Gastrocnemius medialis (tissue), 4 donors: ENCODE data around the gene IKBIP. TPM values are rescaled to one million over a fixed set of nuclear protein-coding genes. Genes with fewer than 3 reads are reported as not detected.
A peak's percentile ranks its signal among the peaks of the same experiment; 100 is the strongest.

Source experiments
- ATAC-seq, 2 donors: fragments of 150-250 bp; one replicate each; pipeline ENCODE4 v1.9.1; 2016
- DNase-seq, 2 donors: peaks; one replicate each; pipeline ENCODE4 v3.0.0-alpha.2; 2019
- H3K27ac ChIP-seq, 4 donors: fragments of 200-600 bp; sonication (generic); 1 replicate in 1 of 4; 2 replicates in 3 of 4; pipeline ENCODE4 v1.5.1; 2016 to 2018; ENCODE audit warnings: mild to moderate bottlenecking in 2 of 4, moderate library complexity in 1 of 4
- H3K27me3 ChIP-seq, 3 donors: fragments of 200-600 bp; sonication (generic) in 2 of 3; 1 replicate in 1 of 3; 2 replicates in 2 of 3; pipeline versions ENCODE4 v1.5.1 to v1.6.0; 2016 to 2019; ENCODE audit warnings: mild to moderate bottlenecking in 1 of 3, moderate library complexity in 1 of 3
- H3K36me3 ChIP-seq, 2 donors: fragments of 200-600 bp; sonication (generic) in 1 of 2; one replicate each; pipeline ENCODE4 v1.5.1; 2017 to 2018
- H3K4me1 ChIP-seq, 2 donors: fragments of 200-600 bp; sonication (generic) in 1 of 2; one replicate each; pipeline ENCODE4 v1.5.1; 2016 to 2017; ENCODE audit warnings: mild to moderate bottlenecking in 2 of 2
- H3K4me3 ChIP-seq, 4 donors: fragments of 200-600 bp; sonication (generic) in 3 of 4; 1 replicate in 1 of 4; 2 replicates in 3 of 4; pipeline ENCODE4 v1.5.1; 2016 to 2019; ENCODE audit warnings: mild to moderate bottlenecking in 2 of 4
- H3K9me3 ChIP-seq, 3 donors: fragments of 200-600 bp; sonication (generic) in 2 of 3; 1 replicate in 1 of 3; 2 replicates in 2 of 3; pipeline ENCODE4 v1.5.1; 2016 to 2019
- CTCF ChIP-seq, 5 experiments: fragments of 450-650 bp in 3 of 5; fragments of 200-600 bp in 2 of 5; sonication (generic) in 2 of 5; IDR thresholded peaks in 4 of 5; conservative IDR thresholded peaks in 1 of 5; 1 replicate in 4 of 5; 2 replicates in 1 of 5; pipeline ENCODE4 v1.5.1; 2016 to 2019; ENCODE audit warnings: antibody characterized with exemption in 5 of 5, mild to moderate bottlenecking in 3 of 5, moderate library complexity in 3 of 5
- POLR2A ChIP-seq, 2 donors: fragments of 450-650 bp; IDR thresholded peaks; one replicate each; pipeline ENCODE4 v1.6.1; 2017; ENCODE audit warnings: antibody characterized with exemption in 2 of 2, mild to moderate bottlenecking in 2 of 2, moderate library complexity in 2 of 2
- in situ Hi-C, 4 donors: fragments of 200-750 bp; cut with MboI; loops; one replicate each; pipeline versions ENCODE4 v1.15.0 to v1.8.0; 2017; ENCODE audit warnings: low sequenced_read_pairs in 4 of 4
- intact Hi-C: fragments of 100-400 bp; cut with DNase I; formaldehyde crosslinking; loops from one replicate; pipeline ENCODE4 v1.15.1; 2023; ENCODE audit warnings: low total_unique reads
- total RNA-seq, 4 donors: library from RNA; depleted of rRNA; stranded (reverse); fragments of >200 nt; gene quantifications; one replicate each; pipeline versions ENCODE4 v1.1.0 to v1.2.3, GENCODE V29; 2016

IKBIP gene
- total RNA-seq, 4 donors from 2014 or later = 0.78 to 3.7 (median 2.9) TPM

GRCh38 chr12:98653866-98654493 is 9.4 kb upstream of the IKBIP start:
- H3K27ac ChIP-seq = no peak overlapping the region
- peak; percentile 45 to 64 for ATAC-seq
- TF ChIP-seq POLR2A (IDR thresholded peaks at IDR 0.05) (no peak), CTCF (IDR thresholded peaks at IDR 0.05 in 4 of 5, conservative IDR thresholded peaks at IDR 0.05 in 1 of 5) (peak in 4 of 5 experiments; percentile 33 to 60 (median 46))
- DNase-seq = no peak
- no peaks in the 10 kb centered on the region for H3K9me3 ChIP-seq
- peaks cover 0 to 35% of the 10 kb centered on the region in 2 donors for H3K36me3 ChIP-seq
- no peaks in the 10 kb centered on the region for H3K4me1 ChIP-seq
- H3K27me3 ChIP-seq = no peaks in the 10 kb centered on the region
- intact Hi-C loops = loop anchor here (1.0 kb wide), 1 partner anchor 87 kb away; no protein-coding TSS in a partner anchor
- H3K4me3 ChIP-seq = no peak overlapping the region
- in situ Hi-C loops = loop anchor here in 2 of 4 donors (5.0 to 25.0 kb wide), 2 partner anchors 87 to 92 kb away; no protein-coding TSS in a partner anchor

GRCh38 chr12:98651328-98651727 is 6.7 kb upstream of the IKBIP start:
- TF ChIP-seq POLR2A (IDR thresholded peaks at IDR 0.05) (no peak), CTCF (IDR thresholded peaks at IDR 0.05 in 4 of 5, conservative IDR thresholded peaks at IDR 0.05 in 1 of 5) (no peak)

GRCh38 chr12:98646294-98647090 is 1.9 kb upstream of the IKBIP start:
- in situ Hi-C loops = no loop called here

More at GRCh38 chr12:98651328-98651727, 6.7 kb upstream of the IKBIP start:
- ATAC-seq (no peak), DNase-seq (no peak)
- no peak overlapping the region for H3K4me3 ChIP-seq
- H3K36me3 ChIP-seq = peaks cover 0 to 38% of the 10 kb centered on the region in 2 donors
- in situ Hi-C loops = loop anchor here in 2 of 4 donors (5.0 to 25.0 kb wide), 2 partner anchors 84 to 89 kb away; no protein-coding TSS in a partner anchor
- H3K27me3 ChIP-seq = no peaks in the 10 kb centered on the region
- intact Hi-C loops = no loop called here
- H3K4me1 ChIP-seq = peaks cover 9 to 17% of the 10 kb centered on the region in 2 donors
- H3K27ac ChIP-seq = no peak overlapping the region
- no peaks in the 10 kb centered on the region for H3K9me3 ChIP-seq

GRCh38 chr12:98645572-98646067 is 1.0 kb upstream of the IKBIP start:
- ATAC-seq (peak; percentile 39 to 49), DNase-seq (peak; percentile 9 to 26)
- TF ChIP-seq CTCF (IDR thresholded peaks at IDR 0.05 in 4 of 5, conservative IDR thresholded peaks at IDR 0.05 in 1 of 5) = no peak
- no peak for TF ChIP-seq POLR2A (IDR thresholded peaks at IDR 0.05)
- H3K9me3 ChIP-seq = no peaks in the 10 kb centered on the region
- intact Hi-C loops (loop anchor here (1.0 to 2.0 kb wide), 2 partner anchors 52 to 143 kb away; partner anchors contain the start of gene SLC25A3), in situ Hi-C loops (no loop called here)
- H3K27me3 ChIP-seq = no peaks in the 10 kb centered on the region
- H3K27ac ChIP-seq = peak overlapping the region; percentile 85 to 90 (median 88)
- H3K36me3 ChIP-seq = peaks cover 0 to 22% of the 10 kb centered on the region in 2 donors
- H3K4me3 ChIP-seq = peak overlapping the region; percentile 87 to 96 (median 90)
- peaks cover 20 to 24% of the 10 kb centered on the region in 2 donors for H3K4me1 ChIP-seq

More at GRCh38 chr12:98646294-98647090, 1.9 kb upstream of the IKBIP start:
- ATAC-seq (no peak), DNase-seq (no peak)
- no peaks in the 10 kb centered on the region for H3K27me3 ChIP-seq
- intact Hi-C loops = no loop called here
- H3K4me3 ChIP-seq = peak overlapping the region; percentile 87 to 96 (median 90)
- H3K27ac ChIP-seq = peak overlapping the region; percentile 85 to 90 (median 88)
- TF ChIP-seq CTCF (IDR thresholded peaks at IDR 0.05 in 4 of 5, conservative IDR thresholded peaks at IDR 0.05 in 1 of 5) (peak in 1 of 5 experiments; percentile 9), POLR2A (IDR thresholded peaks at IDR 0.05) (no peak)
- no peaks in the 10 kb centered on the region for H3K9me3 ChIP-seq
- H3K4me1 ChIP-seq = peaks cover 20 to 24% of the 10 kb centered on the region in 2 donors
- peaks cover 0 to 31% of the 10 kb centered on the region in 2 donors for H3K36me3 ChIP-seq
